Tibial nerve (tissue), 4 donors: Measurements from ENCODE around the gene PGK1.

Experiments used
- EP300 ChIP-seq, 2 donors: sonication (generic); formaldehyde crosslinking; IDR thresholded peaks; one replicate each; pipeline ENCODE4 v1.6.1; 2017; ENCODE audit warnings: antibody characterized with exemption in 2 of 2, mild to moderate bottlenecking in 1 of 2
- POLR2A ChIP-seq, 2 donors: fragments of 450-650 bp; IDR thresholded peaks; one replicate each; pipeline ENCODE4 v1.6.1; 2017; ENCODE audit warnings: antibody characterized with exemption in 2 of 2, mild to moderate bottlenecking in 2 of 2, moderate library complexity in 2 of 2
- TF ChIP-seq, protein P1 (sequence below), 5 experiments: fragments of 200-600 bp in 3 of 5; fragments of 450-650 bp in 2 of 5; sonication (generic) in 3 of 5; IDR thresholded peaks; one replicate each; pipeline ENCODE4 v1.5.1; 2016 to 2019; ENCODE audit warnings: antibody characterized with exemption in 5 of 5, mild to moderate bottlenecking in 3 of 5, moderate library complexity in 2 of 5

DNA sequence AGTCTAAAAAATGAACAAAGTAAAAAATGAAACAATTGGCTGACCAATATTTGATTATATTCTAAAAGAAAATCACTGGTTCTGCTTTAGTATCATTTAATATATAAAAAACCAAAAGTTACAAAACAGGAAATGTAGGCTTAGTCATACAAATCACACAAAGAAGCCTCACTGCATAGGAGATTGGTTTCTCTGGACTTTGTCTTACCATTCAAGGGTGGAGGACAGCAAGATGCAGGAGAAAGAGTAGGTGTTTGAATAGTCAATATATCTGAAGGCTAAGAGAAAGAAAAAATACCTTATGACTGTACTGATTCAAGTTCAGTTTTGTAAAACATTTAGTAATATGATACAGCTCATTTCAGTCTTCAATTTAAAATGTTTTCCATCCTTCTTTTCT, 64.0 kb downstream of the PGK1 start:
- TF ChIP-seq, protein P1, sequence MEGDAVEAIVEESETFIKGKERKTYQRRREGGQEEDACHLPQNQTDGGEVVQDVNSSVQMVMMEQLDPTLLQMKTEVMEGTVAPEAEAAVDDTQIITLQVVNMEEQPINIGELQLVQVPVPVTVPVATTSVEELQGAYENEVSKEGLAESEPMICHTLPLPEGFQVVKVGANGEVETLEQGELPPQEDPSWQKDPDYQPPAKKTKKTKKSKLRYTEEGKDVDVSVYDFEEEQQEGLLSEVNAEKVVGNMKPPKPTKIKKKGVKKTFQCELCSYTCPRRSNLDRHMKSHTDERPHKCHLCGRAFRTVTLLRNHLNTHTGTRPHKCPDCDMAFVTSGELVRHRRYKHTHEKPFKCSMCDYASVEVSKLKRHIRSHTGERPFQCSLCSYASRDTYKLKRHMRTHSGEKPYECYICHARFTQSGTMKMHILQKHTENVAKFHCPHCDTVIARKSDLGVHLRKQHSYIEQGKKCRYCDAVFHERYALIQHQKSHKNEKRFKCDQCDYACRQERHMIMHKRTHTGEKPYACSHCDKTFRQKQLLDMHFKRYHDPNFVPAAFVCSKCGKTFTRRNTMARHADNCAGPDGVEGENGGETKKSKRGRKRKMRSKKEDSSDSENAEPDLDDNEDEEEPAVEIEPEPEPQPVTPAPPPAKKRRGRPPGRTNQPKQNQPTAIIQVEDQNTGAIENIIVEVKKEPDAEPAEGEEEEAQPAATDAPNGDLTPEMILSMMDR (IDR thresholded peaks at IDR 0.05) = no peak
- TF ChIP-seq POLR2A (IDR thresholded peaks at IDR 0.05) = no peak
- TF ChIP-seq EP300 (IDR thresholded peaks at IDR 0.05) = no peak
